Stimulated activated CD8-positive, alpha-beta memory T cell treated with anti-CD3 and anti-CD28 coated beads, Interleukin-12 subunit alpha, Interleukin-12 subunit beta, amount 100 ng/mL, for 1 hour (primary cell): Measurements from ENCODE around the gene TENM4.

Experiments
- DNase-seq: peaks from one replicate; pipeline ENCODE4 v3.0.0-alpha.2; 2020; ENCODE audit warnings: low read depth

TENM4 gene

GRCh38 chr11:78741741-78742140 is 699.1 kb downstream of the TENM4 start:
- DNase-seq, result no peak

GRCh38 chr11:78740199-78741071 is 700.4 kb downstream of the TENM4 start:
- DNase-seq, result no peak

GRCh38 chr11:78737891-78738290 is 702.9 kb downstream of the TENM4 start:
- DNase-seq, result no peak

GRCh38 chr11:78737301-78737700 is 703.5 kb downstream of the TENM4 start:
- no peak for DNase-seq

- DNase-seq, result no peak
These were observed 705.1 kb downstream of the TENM4 start for GRCh38 chr11:78735711-78736110.

GRCh38 chr11:78733031-78733430 is 707.8 kb downstream of the TENM4 start:
- DNase-seq, result no peak

- DNase-seq, result no peak
These were observed 708.6 kb downstream of the TENM4 start for GRCh38 chr11:78732246-78732645.

GRCh38 chr11:78731027-78731426 is 709.8 kb downstream of the TENM4 start:
- DNase-seq, result no peak

GRCh38 chr11:78730267-78730824 is 710.5 kb downstream of the TENM4 start:
- DNase-seq, result no peak

GRCh38 chr11:78727816-78728215 is 713.0 kb downstream of the TENM4 start:
- DNase-seq, result no peak

- DNase-seq, result no peak
These were observed 715.6 kb downstream of the TENM4 start for GRCh38 chr11:78725200-78725599.

GRCh38 chr11:78722786-78723185 is 718.0 kb downstream of the TENM4 start:
- DNase-seq, result no peak

- DNase-seq, result no peak
These were observed 720.4 kb downstream of the TENM4 start for GRCh38 chr11:78720281-78720989.

- DNase-seq, result no peak
These were observed 723.8 kb downstream of the TENM4 start for GRCh38 chr11:78717041-78717440.

- no peak for DNase-seq
These were observed 725.1 kb downstream of the TENM4 start for GRCh38 chr11:78715639-78716311.

- DNase-seq, result no peak
These were observed 726.3 kb downstream of the TENM4 start for GRCh38 chr11:78714539-78714938.

- no peak for DNase-seq
These were observed 729.1 kb downstream of the TENM4 start for GRCh38 chr11:78711735-78712134.

- no peak for DNase-seq
These were observed 730.4 kb downstream of the TENM4 start for GRCh38 chr11:78710417-78710816.

GRCh38 chr11:78708388-78708787 is 732.4 kb downstream of the TENM4 start:
- DNase-seq, result no peak

- no peak for DNase-seq
These were observed 734.3 kb downstream of the TENM4 start for GRCh38 chr11:78706551-78706950.

- DNase-seq, result no peak
These were observed 736.0 kb downstream of the TENM4 start for GRCh38 chr11:78704811-78705210.

GRCh38 chr11:78699609-78700135 is 741.2 kb downstream of the TENM4 start:
- DNase-seq, result no peak
